Activated CD4-positive, alpha-beta T cell treated with anti-CD3 and anti-CD28 coated beads for 36 hours (primary cell): Measurements from ENCODE around the gene NFASC. TPM values are rescaled to one million over a fixed set of nuclear protein-coding genes. Genes with fewer than 3 reads are reported as not detected.

Experiments
- ATAC-seq: fragments of 200-7000 bp; cut with Tn5 transposase; one replicate; pipeline ENCODE4 v1.10.0; 2021; ENCODE audit warnings: mild to moderate bottlenecking, moderate library complexity
- CTCF ChIA-PET: fragments of 350-600 bp; sonication (Branson Sonifier 250); formaldehyde crosslinking; loops from one replicate; lab custom pipeline; 2021; ENCODE audit warnings: antibody characterized with exemption; lab: Charles Lee
- POLR2A ChIA-PET: fragments of 350-600 bp; sonication (Branson Sonifier 250); formaldehyde crosslinking; loops from one replicate; lab custom pipeline; 2021; ENCODE audit warnings: antibody characterized with exemption, inconsistent platforms; lab: Charles Lee
- DNase-seq: peaks from one replicate; pipeline ENCODE4 v3.0.0-alpha.2; 2020
- H3K27ac Mint-ChIP-seq: one replicate; pipeline ENCODE4 v1.8.0; 2021; ENCODE audit warnings: mixed read lengths
- H3K27me3 Mint-ChIP-seq: one replicate; pipeline ENCODE4 v1.8.0; 2021; ENCODE audit warnings: mixed read lengths
- H3K36me3 Mint-ChIP-seq: one replicate; pipeline ENCODE4 v1.8.0; 2021; ENCODE audit warnings: low read depth, mixed read lengths
- H3K4me1 Mint-ChIP-seq: one replicate; pipeline ENCODE4 v1.8.0; 2021; ENCODE audit warnings: mixed read lengths
- H3K4me3 Mint-ChIP-seq: one replicate; pipeline ENCODE4 v1.8.0; 2021; ENCODE audit warnings: mild to moderate bottlenecking, moderate library complexity, mixed read lengths
- H3K9me3 Mint-ChIP-seq: one replicate; pipeline ENCODE4 v1.8.0; 2021; ENCODE audit warnings: low read depth, mixed read lengths
- intact Hi-C, 2 experiments: fragments of 100-400 bp; cut with DNase I in 1 of 2; cut with micrococcal nuclease in 1 of 2; formaldehyde crosslinking; loops; one replicate each; pipeline versions ENCODE4 v1.14.2 to v1.15.1; 2022 to 2024; cut with DNase I, micrococcal nuclease
- total RNA-seq, 2 experiments: library from RNA; stranded (reverse); gene quantifications; one replicate each; pipeline ENCODE4 v1.2.3, GENCODE V29; 2021

NFASC gene
- total RNA-seq, 2 experiments from 2014 or later, result 0.33 to 0.48 TPM

DNA sequence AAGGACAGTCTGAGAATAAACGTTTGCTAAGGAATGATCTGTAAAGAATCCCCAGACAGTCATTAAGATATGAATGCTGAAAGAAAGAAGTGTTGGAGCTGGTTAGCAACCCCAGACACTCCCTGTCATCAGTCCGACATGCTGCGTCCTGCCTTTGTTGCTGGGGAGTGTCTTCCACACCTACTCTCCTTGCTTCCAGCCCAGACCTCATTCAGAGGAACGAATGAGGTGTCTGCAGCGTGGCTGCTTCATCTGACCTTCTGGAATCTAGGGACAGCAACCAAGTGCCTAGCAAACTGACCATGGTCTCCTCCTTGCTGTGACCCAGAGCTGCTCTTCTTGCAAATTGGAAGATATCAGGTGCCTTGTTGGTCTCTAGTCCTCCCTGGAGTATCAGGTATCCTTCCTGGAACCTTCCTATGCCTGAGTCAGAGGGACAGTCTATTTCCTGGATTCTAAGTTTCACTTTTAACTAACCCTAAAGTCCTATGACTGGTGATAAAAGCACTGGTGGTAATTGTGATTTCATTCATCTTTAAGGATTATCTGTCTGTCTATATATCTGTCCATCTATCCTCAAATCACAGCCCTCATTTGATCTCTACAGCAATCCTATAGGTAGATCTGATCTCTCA is 45.3 kb downstream of the NFASC start:
- H3K4me3 Mint-ChIP-seq, result no peak overlapping the region
- H3K36me3 Mint-ChIP-seq, result no peaks in the 10 kb centered on the region
- H3K27me3 Mint-ChIP-seq, result peaks cover 6% of the 10 kb centered on the region
- H3K9me3 Mint-ChIP-seq, result no peaks in the 10 kb centered on the region
- intact Hi-C loops, result no loop called here
- no peaks in the 10 kb centered on the region for H3K4me1 Mint-ChIP-seq
- ChIA-PET POLR2A (no interaction called here), CTCF (no interaction called here)
- ATAC-seq (no peak), DNase-seq (no peak)
- H3K27ac Mint-ChIP-seq, result no peak overlapping the region

DNA sequence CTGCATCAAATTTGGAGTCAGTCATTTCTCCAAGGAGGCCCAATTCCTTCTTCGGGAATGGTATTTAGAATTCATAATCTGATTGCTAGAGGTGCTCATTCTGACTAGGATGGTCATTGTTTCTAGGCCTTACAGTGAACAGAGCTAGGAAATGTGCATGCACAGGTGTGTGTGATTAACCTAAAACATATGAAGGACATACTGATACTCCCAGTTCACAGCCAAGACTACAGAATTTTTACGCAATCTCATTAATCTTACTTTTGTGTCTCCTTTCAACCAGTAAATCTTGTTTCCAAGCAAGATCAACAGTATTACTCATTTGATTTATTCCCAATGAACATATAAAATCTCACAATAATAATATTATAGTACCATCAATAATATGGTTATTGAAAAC is 47.1 kb downstream of the NFASC start:
- no peaks in the 10 kb centered on the region for H3K9me3 Mint-ChIP-seq
- ATAC-seq (no peak), DNase-seq (no peak)
- H3K4me3 Mint-ChIP-seq, result no peak overlapping the region
- H3K27ac Mint-ChIP-seq, result no peak overlapping the region
- H3K36me3 Mint-ChIP-seq, result no peaks in the 10 kb centered on the region
- POLR2A ChIA-PET, result no interaction called here
- peaks cover 4% of the 10 kb centered on the region for H3K27me3 Mint-ChIP-seq
- H3K4me1 Mint-ChIP-seq, result no peaks in the 10 kb centered on the region
- CTCF ChIA-PET, result no interaction called here
- intact Hi-C loops, result no loop called here

DNA sequence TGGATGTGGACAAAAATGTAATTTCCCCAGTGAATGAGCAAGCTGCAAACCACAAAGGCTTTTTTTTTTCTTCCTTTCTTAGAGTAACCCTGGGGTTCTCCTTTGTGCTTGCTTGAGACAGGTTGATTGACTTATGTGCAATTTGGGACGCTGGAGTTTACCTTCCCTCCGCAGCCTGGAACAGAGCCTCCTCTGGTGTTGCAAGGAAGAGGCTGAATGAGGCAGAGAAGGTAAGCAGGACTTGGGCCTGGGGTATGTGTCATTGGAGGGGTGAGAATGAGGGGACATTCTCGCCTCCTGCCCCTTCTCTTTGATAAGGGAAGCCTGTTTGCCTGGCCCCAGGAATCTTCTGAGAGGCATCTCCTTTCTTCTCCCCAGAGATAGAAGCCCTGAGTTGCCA is 49.8 kb downstream of the NFASC start:
- CTCF ChIA-PET, result interaction anchor here (1.3 kb wide), 1 partner anchor 22 kb away, joined by 5 read pairs; no protein-coding TSS in a partner anchor
- POLR2A ChIA-PET, result no interaction called here
- no peak for DNase-seq
- H3K27me3 Mint-ChIP-seq, result no peaks in the 10 kb centered on the region
- H3K4me1 Mint-ChIP-seq, result no peaks in the 10 kb centered on the region
- intact Hi-C loops, result no loop called here
- H3K27ac Mint-ChIP-seq, result no peak overlapping the region
- no peaks in the 10 kb centered on the region for H3K36me3 Mint-ChIP-seq
- no peak for ATAC-seq
- no peak overlapping the region for H3K4me3 Mint-ChIP-seq
- no peaks in the 10 kb centered on the region for H3K9me3 Mint-ChIP-seq

DNA sequence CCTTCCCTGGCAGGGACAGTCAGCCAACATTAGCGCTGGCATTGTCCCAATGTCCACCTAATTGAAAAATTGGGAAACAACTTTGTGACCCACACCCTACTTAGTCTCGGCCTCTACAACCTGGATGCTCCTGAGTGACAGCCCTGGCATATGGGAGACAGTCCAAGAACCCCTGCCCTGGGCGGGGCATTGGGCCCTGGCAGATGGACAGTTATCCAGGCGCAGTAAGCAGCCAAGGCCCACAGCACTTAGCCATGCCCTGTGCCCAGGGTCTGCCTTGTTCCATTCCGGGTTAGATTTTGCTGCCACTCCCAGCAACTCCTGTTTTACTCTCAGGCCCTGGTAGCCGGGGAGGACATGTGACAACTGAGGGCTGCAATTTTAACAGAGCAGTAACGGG is 50.3 kb downstream of the NFASC start:
- no peaks in the 10 kb centered on the region for H3K4me1 Mint-ChIP-seq
- no peaks in the 10 kb centered on the region for H3K27me3 Mint-ChIP-seq
- H3K27ac Mint-ChIP-seq, result no peak overlapping the region
- CTCF ChIA-PET, result no interaction called here
- ATAC-seq, result no peak
- H3K36me3 Mint-ChIP-seq, result no peaks in the 10 kb centered on the region
- no peaks in the 10 kb centered on the region for H3K9me3 Mint-ChIP-seq
- intact Hi-C loops, result no loop called here
- DNase-seq, result no peak
- POLR2A ChIA-PET, result no interaction called here
- no peak overlapping the region for H3K4me3 Mint-ChIP-seq

DNA sequence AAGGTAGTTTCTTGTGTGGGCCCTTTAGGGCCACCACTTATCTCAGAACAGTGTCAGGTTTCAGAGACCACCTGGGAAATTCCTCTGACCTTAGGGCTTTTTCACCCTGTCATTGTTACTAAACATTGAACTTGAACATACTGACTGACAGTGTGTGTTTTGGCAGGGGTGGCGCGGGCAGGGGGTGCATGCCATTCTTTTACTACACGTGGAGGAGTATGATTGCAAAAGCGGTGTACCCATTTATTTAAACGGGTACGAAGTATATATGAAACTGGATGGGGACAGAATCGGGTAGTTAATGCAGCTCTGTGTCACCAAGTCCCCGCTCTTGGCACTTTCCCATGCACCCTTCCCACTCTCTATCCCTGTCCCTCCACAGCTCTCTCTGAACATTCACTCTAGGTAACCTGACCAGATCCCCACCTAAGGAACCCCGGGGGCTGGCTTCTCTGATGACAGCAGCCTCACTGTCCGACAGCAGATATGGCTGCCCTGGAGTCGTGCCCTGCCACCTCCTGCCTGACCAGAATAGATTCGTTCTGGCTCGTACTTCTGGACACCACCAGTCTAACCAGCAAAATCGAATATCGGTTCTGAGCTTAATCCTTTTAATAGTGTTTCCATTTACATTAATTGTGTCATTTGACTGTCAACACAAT is 51.3 kb downstream of the NFASC start:
- ChIA-PET CTCF (no interaction called here), POLR2A (interaction anchor here (0.5 kb wide), 1 partner anchor 12 kb away, joined by 4 read pairs; no protein-coding TSS in a partner anchor)
- Mint-ChIP-seq H3K27ac (no peak overlapping the region), H3K4me1 (no peaks in the 10 kb centered on the region), H3K9me3 (no peaks in the 10 kb centered on the region), H3K4me3 (no peak overlapping the region), H3K27me3 (no peaks in the 10 kb centered on the region), H3K36me3 (no peaks in the 10 kb centered on the region)
- no peak for DNase-seq
- no peak for ATAC-seq
- intact Hi-C loops, result no loop called here

DNA sequence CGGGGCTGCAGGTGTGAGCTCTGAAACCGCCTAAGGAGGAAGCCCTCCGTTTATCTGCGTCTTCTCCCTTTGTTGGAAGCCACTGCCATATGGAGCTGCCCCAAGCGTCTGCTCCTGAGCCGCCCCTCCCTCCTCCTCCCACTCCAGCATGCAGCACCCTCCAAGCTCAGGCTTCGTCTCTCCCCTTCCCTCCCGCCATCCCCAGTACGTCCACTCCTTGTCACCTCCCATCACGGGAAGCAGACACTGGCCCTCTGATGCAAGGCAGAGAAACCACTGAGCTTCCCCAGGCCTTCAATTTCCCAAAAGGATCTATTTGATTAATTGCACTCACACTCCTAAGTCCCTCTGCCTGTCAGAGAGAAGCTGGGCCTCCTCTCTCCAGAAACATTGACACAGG is 52.5 kb downstream of the NFASC start:
- Mint-ChIP-seq H3K4me1 (no peaks in the 10 kb centered on the region), H3K9me3 (no peaks in the 10 kb centered on the region), H3K27ac (no peak overlapping the region), H3K4me3 (no peak overlapping the region), H3K36me3 (no peaks in the 10 kb centered on the region), H3K27me3 (peaks cover 2% of the 10 kb centered on the region)
- ChIA-PET POLR2A (no interaction called here), CTCF (interaction anchor here (0.7 to 1.1 kb wide), 3 partner anchors 9 to 139 kb away, joined by 3 read pairs; no protein-coding TSS in a partner anchor)
- intact Hi-C loops, result no loop called here
- DNase-seq (no peak), ATAC-seq (no peak)

DNA sequence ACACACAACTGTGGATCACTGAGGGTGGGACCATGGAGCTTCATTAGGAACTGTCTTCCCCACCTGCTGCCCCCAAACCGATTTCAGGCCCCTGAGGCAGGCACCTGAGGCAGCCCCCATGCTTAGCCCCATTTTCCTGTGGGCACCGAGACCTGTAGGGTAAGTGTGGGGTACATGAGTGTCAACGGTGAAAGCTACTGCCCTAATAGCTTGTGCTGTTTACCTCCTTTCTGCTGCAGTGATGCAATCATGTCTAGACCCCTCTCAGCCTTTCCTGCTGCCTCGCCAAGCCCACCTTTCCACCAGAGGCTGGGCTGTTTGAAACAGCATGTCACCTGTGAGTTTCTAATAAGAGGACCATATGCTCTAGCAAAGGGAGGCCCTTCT is 53.0 kb downstream of the NFASC start:
- no peak for ATAC-seq
- H3K27me3 Mint-ChIP-seq, result peaks cover 2% of the 10 kb centered on the region
- H3K4me1 Mint-ChIP-seq, result no peaks in the 10 kb centered on the region
- DNase-seq, result no peak
- intact Hi-C loops, result no loop called here
- H3K27ac Mint-ChIP-seq, result no peak overlapping the region
- H3K36me3 Mint-ChIP-seq, result no peaks in the 10 kb centered on the region
- ChIA-PET POLR2A (no interaction called here), CTCF (interaction anchor here (1.1 kb wide), 1 partner anchor 139 kb away, joined by 3 read pairs; no protein-coding TSS in a partner anchor)
- H3K4me3 Mint-ChIP-seq, result no peak overlapping the region
- H3K9me3 Mint-ChIP-seq, result no peaks in the 10 kb centered on the region

DNA sequence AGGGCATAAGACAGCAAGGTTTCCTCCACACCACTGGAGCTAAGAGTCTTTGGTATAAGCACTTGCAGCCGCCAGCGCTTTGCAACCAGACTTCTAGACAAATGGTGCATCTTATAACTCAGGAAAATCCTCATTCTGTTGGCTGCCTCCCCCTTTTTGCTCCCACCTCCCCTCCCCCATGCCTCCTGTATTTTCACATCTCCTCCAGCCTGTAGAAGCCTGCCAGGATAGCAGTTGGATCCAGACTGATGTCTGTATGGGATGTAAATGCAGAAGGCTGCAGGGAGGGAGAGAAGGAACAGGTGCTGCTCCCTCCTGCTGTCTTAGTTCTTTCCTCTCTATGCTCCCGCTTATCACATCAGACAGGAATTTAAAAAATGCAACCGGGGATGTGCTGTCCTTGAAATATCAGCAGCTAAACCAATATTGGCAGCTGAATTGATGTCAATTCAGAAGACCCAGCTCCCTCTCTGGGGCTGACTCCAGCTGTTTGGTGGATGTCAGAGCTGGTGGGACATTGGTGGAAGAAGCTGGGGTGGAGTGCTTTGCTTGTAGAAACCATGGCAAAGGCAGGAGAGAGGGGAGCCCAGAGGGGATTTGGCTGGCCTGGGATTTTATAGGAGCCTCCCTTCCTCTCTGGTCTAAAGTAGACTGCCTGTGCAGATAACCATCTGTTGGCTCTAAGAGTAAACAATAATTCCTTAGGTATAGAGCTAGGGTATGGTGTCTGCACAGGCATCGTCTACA is 53.5 kb downstream of the NFASC start:
- intact Hi-C loops, result no loop called here
- Mint-ChIP-seq H3K9me3 (no peaks in the 10 kb centered on the region), H3K36me3 (no peaks in the 10 kb centered on the region), H3K27ac (no peak overlapping the region), H3K4me3 (no peak overlapping the region), H3K27me3 (peaks cover 2% of the 10 kb centered on the region), H3K4me1 (no peaks in the 10 kb centered on the region)
- POLR2A ChIA-PET, result no interaction called here
- no peak for ATAC-seq
- CTCF ChIA-PET, result interaction anchor here (0.6 to 1.1 kb wide), 3 partner anchors 14 to 1138 kb away, joined by 3 read pairs; no protein-coding TSS in a partner anchor
- no peak for DNase-seq

DNA sequence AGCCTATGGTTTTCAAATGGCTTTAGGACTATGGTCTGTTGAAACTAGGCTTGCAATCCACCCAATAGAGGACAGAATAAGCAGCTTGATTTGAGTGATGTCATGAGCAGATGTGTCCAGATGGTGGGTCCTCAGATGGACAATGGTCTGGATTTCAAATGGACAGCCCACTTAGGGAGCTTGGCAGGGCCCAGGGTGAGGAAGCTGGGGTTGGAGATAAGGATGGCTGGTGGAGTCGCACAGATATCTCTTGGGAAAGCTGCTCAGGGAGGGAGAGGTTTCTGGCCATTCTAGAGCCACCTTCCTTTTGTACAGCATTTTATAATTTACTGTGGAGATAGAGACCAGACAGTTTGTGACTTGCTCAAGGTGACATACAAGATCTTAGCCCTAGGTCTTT is 55.0 kb downstream of the NFASC start:
- Mint-ChIP-seq H3K27ac (no peak overlapping the region), H3K9me3 (no peaks in the 10 kb centered on the region), H3K4me1 (no peaks in the 10 kb centered on the region), H3K27me3 (peaks cover 2% of the 10 kb centered on the region), H3K36me3 (no peaks in the 10 kb centered on the region), H3K4me3 (no peak overlapping the region)
- ATAC-seq (no peak), DNase-seq (no peak)
- POLR2A ChIA-PET, result no interaction called here
- intact Hi-C loops, result no loop called here
- CTCF ChIA-PET, result interaction anchor here (0.6 to 1.1 kb wide), 7 partner anchors 16 to 538 kb away, joined by 3 to 7 read pairs (median 3); no protein-coding TSS in a partner anchor

DNA sequence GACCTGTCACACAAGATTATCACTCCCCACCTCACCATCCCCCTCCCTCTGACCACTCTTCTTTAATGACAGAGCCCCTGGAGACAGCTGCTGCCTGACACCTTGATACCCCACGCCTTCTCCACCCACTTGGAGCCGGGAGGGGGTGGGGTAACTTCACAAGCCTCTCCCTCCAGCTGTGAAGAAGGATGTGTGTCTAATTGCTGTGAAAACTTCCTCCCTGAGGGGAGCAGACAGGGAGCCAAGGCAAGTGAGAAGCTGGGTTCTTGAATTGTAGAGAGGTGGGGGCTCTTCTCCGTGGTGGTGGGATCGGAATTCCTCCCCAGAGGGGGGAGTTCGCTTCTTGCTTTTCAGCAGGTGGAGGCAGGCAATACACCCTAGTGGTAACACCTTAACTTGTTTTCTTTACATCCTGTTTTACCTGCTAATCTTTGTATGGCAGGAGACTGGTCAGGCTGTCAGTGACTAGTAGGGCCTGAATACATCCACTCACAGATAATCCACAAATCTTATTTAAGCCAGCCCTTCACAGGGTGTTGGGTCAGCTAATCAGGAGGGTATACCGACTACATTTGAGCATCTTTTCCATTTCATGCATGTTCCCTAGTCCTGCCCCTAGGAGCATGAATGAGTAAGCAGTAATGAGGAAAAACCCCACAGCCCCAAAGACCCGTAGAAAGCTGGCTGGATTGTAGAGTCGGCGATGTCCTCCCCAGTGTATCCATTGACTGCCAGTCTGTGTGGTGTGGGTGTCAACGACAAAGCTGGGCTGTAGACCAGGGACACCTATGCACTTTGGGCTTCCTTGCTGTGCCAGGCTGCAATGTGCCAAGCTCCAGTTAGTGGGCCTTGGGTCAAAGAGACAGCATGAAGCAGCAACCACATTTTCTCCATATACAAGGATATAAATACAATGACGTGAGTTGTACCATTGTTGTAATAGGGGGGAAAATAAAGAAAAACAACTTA is 57.3 kb downstream of the NFASC start:
- intact Hi-C loops, result no loop called here
- H3K36me3 Mint-ChIP-seq, result no peaks in the 10 kb centered on the region
- no peak overlapping the region for H3K27ac Mint-ChIP-seq
- ChIA-PET POLR2A (no interaction called here), CTCF (interaction anchor here (0.6 kb wide), 1 partner anchor 399 kb away, joined by 4 read pairs; no protein-coding TSS in a partner anchor)
- H3K4me1 Mint-ChIP-seq, result no peaks in the 10 kb centered on the region
- peaks cover 2% of the 10 kb centered on the region for H3K27me3 Mint-ChIP-seq
- ATAC-seq (no peak), DNase-seq (no peak)
- no peak overlapping the region for H3K4me3 Mint-ChIP-seq
- H3K9me3 Mint-ChIP-seq, result no peaks in the 10 kb centered on the region
